Neural cell (in vitro differentiated cells): Measurements from ENCODE around the gene C1orf226. TPM values are rescaled to one million over a fixed set of nuclear protein-coding genes. Genes with fewer than 3 reads are reported as not detected.

Experiments used
- polyA plus RNA-seq: library from polyadenylated mRNA; depleted of rRNA; stranded (reverse); fragments of >200 nt; gene quantifications from 2 replicates; pipeline ENCODE4 v1.2.3, GENCODE V29; 2014
- small RNA-seq, 3 experiments: library from RNA; depleted of rRNA; stranded (forward); fragments of <200 nt; gene quantifications; one replicate each; pipeline ENCODE3, GENCODE V24; 2012

Gene C1orf226
- polyA plus RNA-seq, 1 donor from 2014 or later: 6.7 TPM

Small RNA genes within 50 kb of the gene (small RNA-seq; reads per million reads assigned to genes)
- gene MIR556 (20.1 to 30.5 (median 26.7) reads per million in 3 experiments), gene RNA5SP61 (0 reads per million in 3 experiments)

Other genes starting within 250 kb of the C1orf226 start
- gene SPATA46, start 4.9 kb upstream of the C1orf226 start, polyA plus RNA-seq: not detected in 2 replicates
- not detected in 2 replicates for gene SH2D1B, start 30.4 kb downstream of the C1orf226 start, polyA plus RNA-seq
- 21.5 and 22.2 TPM in 2 replicates for gene UHMK1, start 116.1 kb downstream of the C1orf226 start, polyA plus RNA-seq
- gene UAP1, start 180.0 kb downstream of the C1orf226 start, polyA plus RNA-seq: 32.3 and 40.1 TPM in 2 replicates